HL-60 (cell line): ENCODE measurements around the gene COP1.

ENCODE experiments used
- DNase-seq, 2 experiments: peaks; one replicate each; pipeline ENCODE4 v3.0.0-alpha.2; 2010 to 2020; ENCODE audit warnings: low read depth in 1 of 2, low spot score in 1 of 2
- H3K27ac ChIP-seq: fragments of 250-450 bp; sonication (Bioruptor Pico); replicated peaks from 2 replicates; pipeline ENCODE4 v1.5.1; 2020; ENCODE audit warnings: mild to moderate bottlenecking, moderate library complexity
- H3K27me3 ChIP-seq: fragments of 250-450 bp; sonication (Bioruptor Pico); 2 replicates; pipeline ENCODE4 v1.5.1; 2021; ENCODE audit warnings: mild to moderate bottlenecking, moderate library complexity; ENCODE audit not compliant: insufficient read depth, poor library complexity, severe bottlenecking
- H3K4me3 ChIP-seq: replicated peaks from 2 replicates; pipeline ENCODE4 v1.5.1; 2011; ENCODE audit warnings: mild to moderate bottlenecking, control low read depth, low read length; ENCODE audit not compliant: insufficient read depth
- CTCF ChIP-seq: IDR thresholded peaks from one replicate; pipeline ENCODE4 v1.5.1; 2011; ENCODE audit warnings: low read length, control low read depth, inconsistent platforms; ENCODE audit not compliant: insufficient read depth
- GABPA ChIP-seq: IDR thresholded peaks from 2 replicates; pipeline ENCODE4 v1.6.1; 2012; ENCODE audit warnings: low read depth
- POLR2AphosphoS5 ChIP-seq: IDR thresholded peaks from 2 replicates; pipeline ENCODE4 v1.6.1; 2012; ENCODE audit warnings: low read depth
- REST ChIP-seq: IDR thresholded peaks from 2 replicates; pipeline ENCODE4 v1.6.1; 2012; ENCODE audit warnings: low read depth; ENCODE audit not compliant: insufficient replicate concordance
- SPI1 ChIP-seq: IDR thresholded peaks from 2 replicates; pipeline ENCODE4 v1.6.1; 2012; ENCODE audit warnings: low read depth, mild to moderate bottlenecking, borderline replicate concordance

COP1 gene

GRCh38 chr1:175911138-175911537 is 295.9 kb downstream of the COP1 start:
- no peaks in the 10 kb centered on the region for H3K27me3 ChIP-seq
- no peak overlapping the region for H3K27ac ChIP-seq
- H3K4me3 ChIP-seq: no peak overlapping the region
- DNase-seq: no peak
- TF ChIP-seq GABPA: no peak
- TF ChIP-seq CTCF: no peak
- no peak for TF ChIP-seq POLR2AphosphoS5
- no peak for TF ChIP-seq REST
- TF ChIP-seq SPI1: no peak

- no peak for DNase-seq
- H3K4me3 ChIP-seq: no peak overlapping the region
- H3K27me3 ChIP-seq: no peaks in the 10 kb centered on the region
- TF ChIP-seq SPI1: no peak
- no peak for TF ChIP-seq CTCF
- no peak for TF ChIP-seq GABPA
- TF ChIP-seq POLR2AphosphoS5: no peak
- no peak for TF ChIP-seq REST
- no peak overlapping the region for H3K27ac ChIP-seq
These were observed 300.7 kb downstream of the COP1 start for GRCh38 chr1:175906370-175906769.

GRCh38 chr1:175904808-175905207 is 302.3 kb downstream of the COP1 start:
- no peak overlapping the region for H3K4me3 ChIP-seq
- TF ChIP-seq SPI1: no peak
- no peak for TF ChIP-seq CTCF
- TF ChIP-seq GABPA: no peak
- TF ChIP-seq POLR2AphosphoS5: no peak
- no peak for TF ChIP-seq REST
- H3K27ac ChIP-seq: no peak overlapping the region
- no peaks in the 10 kb centered on the region for H3K27me3 ChIP-seq
- DNase-seq: no peak
